K562 (cell line): Measurements from ENCODE around the gene NDUFAF8. TPM values are rescaled to one million over a fixed set of nuclear protein-coding genes. Genes with fewer than 3 reads are reported as not detected.
A peak's percentile ranks its signal among the peaks of the same experiment; 100 is the strongest.

ENCODE experiments used
- CBFA2T3 ChIP-seq: fragments of 450-650 bp; IDR thresholded peaks from 2 replicates; pipeline ENCODE4 v1.6.1; 2017
- CBFB ChIP-seq: sonication (generic); formaldehyde crosslinking; IDR thresholded peaks from 2 replicates; pipeline ENCODE4 v1.4.0; 2020; ENCODE audit warnings: mild to moderate bottlenecking, missing genetic modification reagents
- FIP1L1 ChIP-seq: fragments of 200-400 bp; formaldehyde crosslinking; IDR thresholded peaks from 2 replicates; pipeline ENCODE4 v1.6.1; 2018; ENCODE audit warnings: mild to moderate bottlenecking, low read depth, low read length; ENCODE audit not compliant: poor library complexity, severe bottlenecking
- GTF2E2 ChIP-seq: fragments of 200-800 bp; sonication (Bioruptor generic); IDR thresholded peaks from 2 replicates; pipeline ENCODE4 v1.6.1; 2016; ENCODE audit warnings: missing genetic modification characterization, missing compliant biosample characterization
- HDAC6 ChIP-seq: IDR thresholded peaks from 2 replicates; pipeline ENCODE4 v1.6.1; 2012; ENCODE audit warnings: low read depth, mild to moderate bottlenecking, control low read depth, inconsistent platforms, low read length, moderate library complexity
- NBN ChIP-seq: fragments of 450-650 bp; IDR thresholded peaks from 2 replicates; pipeline ENCODE4 v1.6.1; 2016; ENCODE audit warnings: low read depth, mild to moderate bottlenecking
- POLR2G ChIP-seq: fragments of 200-400 bp; formaldehyde crosslinking; IDR thresholded peaks from 2 replicates; pipeline ENCODE4 v1.6.1; 2017; ENCODE audit warnings: low read depth, mild to moderate bottlenecking, antibody characterized with exemption, low read length, moderate library complexity
- THRAP3 ChIP-seq: fragments of 450-650 bp; IDR thresholded peaks from 2 replicates; pipeline ENCODE4 v1.6.1; 2016; ENCODE audit warnings: mild to moderate bottlenecking, inconsistent platforms, borderline replicate concordance
- ZNF274 ChIP-seq: IDR thresholded peaks from 2 replicates; pipeline ENCODE4 v1.6.1; 2011; ENCODE audit warnings: low read depth, mild to moderate bottlenecking, low read length, moderate library complexity, borderline replicate concordance
- ZNF584 ChIP-seq: fragments of 200-800 bp; sonication (Bioruptor generic); IDR thresholded peaks from 2 replicates; pipeline ENCODE4 v1.6.1; 2016; ENCODE audit warnings: low read depth, mild to moderate bottlenecking, missing genetic modification characterization, missing compliant biosample characterization
- polyA plus RNA-seq, 8 experiments: library from polyadenylated mRNA; depleted of rRNA in 4 of 8; stranded (reverse) in 5 of 8; unstranded in 3 of 8; fragments of >200 nt; fragmentation: Nextera tagmentation in 2 of 8; fragmentation: Illumina TruSeq in 1 of 8; extraction: Ambion mirVana in 2 of 8; extraction: Trizol in 1 of 8; gene quantifications; 2 replicates each; pipeline versions ENCODE4 v1.2.1 to v1.2.3, GENCODE V29; 2011 to 2014; ENCODE audit warnings: inconsistent platforms in 1 of 8, missing spikeins in 1 of 8
- total RNA-seq, 7 experiments: library from RNA; depleted of rRNA in 6 of 7; stranded (reverse); fragments of >200 nt in 6 of 7; fragmentation: Illumina TruSeq in 2 of 7; extraction: Trizol in 2 of 7; gene quantifications; 2 replicates each; pipeline versions ENCODE4 v1.2.1 to v1.2.3, GENCODE V29; 2011 to 2021; ENCODE audit warnings: low replicate concordance in 1 of 7
- TF ChIP-seq, protein P1 (sequence below): sonication (generic); formaldehyde crosslinking; IDR thresholded peaks from 2 replicates; pipeline ENCODE4 v1.8.1; 2023; ENCODE audit warnings: mild to moderate bottlenecking, missing genetic modification reagents
- TF ChIP-seq, protein P2 (sequence below), 3 experiments: fragments of 200-800 bp in 1 of 3; sonication (Bioruptor generic) in 1 of 3; sonication (generic) in 1 of 3; formaldehyde crosslinking in 1 of 3; IDR thresholded peaks; 2 replicates each; pipeline versions ENCODE4 v1.6.1 to v1.8.0; 2016 to 2022; ENCODE audit warnings: mild to moderate bottlenecking in 2 of 3, missing compliant biosample characterization in 2 of 3, missing genetic modification characterization in 2 of 3, missing genetic modification reagents in 1 of 3
- TF ChIP-seq, protein P3 (sequence below): fragments of 450-650 bp; formaldehyde crosslinking; IDR thresholded peaks from 2 replicates; pipeline ENCODE4 v1.4.0; 2020; ENCODE audit warnings: mild to moderate bottlenecking, mixed read lengths
- TF ChIP-seq, protein P4 (sequence below): sonication (generic); formaldehyde crosslinking; IDR thresholded peaks from 2 replicates; pipeline ENCODE4 v1.8.1; 2023; ENCODE audit warnings: missing genetic modification reagents, mild to moderate bottlenecking, borderline replicate concordance
- TF ChIP-seq, protein P5 (sequence below): sonication (generic); formaldehyde crosslinking; IDR thresholded peaks from 2 replicates; pipeline ENCODE4 v1.8.0; 2023; ENCODE audit warnings: mild to moderate bottlenecking, missing genetic modification reagents

The NDUFAF8 gene
- total and polyA plus RNA-seq, 9 of the 15 experiments (the other 6 are each of a cell fraction or from before 2014, with no cell fraction given): 13.5 to 144 (median 90.0) TPM

DNA sequence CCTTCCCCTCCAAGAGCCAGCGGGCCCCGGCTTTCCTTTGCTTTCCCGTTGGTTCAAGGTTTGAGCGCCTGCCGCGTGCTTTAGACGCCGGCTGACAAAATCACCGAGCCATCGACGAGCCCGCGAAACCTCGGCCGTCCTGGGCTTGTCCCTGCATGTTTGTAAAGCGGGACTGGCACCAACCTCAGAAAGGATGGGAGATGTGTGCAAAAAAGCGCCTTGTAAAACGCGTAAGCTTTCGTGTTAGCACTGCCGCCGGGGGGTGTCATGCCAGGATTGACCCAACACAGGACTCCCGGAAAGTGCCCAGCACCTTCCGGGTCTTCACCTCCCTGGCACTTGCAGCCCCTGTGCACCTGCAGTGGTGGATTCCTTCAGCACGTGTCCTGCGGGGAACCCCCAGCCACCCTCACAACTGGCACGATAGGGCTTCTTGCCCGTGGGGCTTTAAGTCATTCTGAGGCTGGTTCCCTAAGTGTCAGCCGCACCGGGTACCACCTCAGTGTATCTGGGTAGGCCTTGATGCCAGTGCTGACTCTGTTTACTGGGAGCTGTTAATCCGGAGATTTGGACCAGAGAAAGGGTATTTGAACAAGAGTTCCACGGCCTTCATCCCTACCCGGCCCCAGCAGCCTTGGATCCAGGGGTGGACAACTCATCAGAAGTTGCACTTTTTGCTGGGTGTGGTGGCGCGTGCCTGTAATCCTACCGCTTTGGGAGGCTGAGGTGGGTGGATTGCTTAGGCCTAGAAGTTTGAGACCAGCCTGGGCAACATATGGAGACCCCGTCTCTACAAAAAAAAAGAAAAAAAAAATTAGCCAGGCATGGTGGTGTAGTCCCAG is 817 bp downstream of the NDUFAF8 start (continued):
- TF ChIP-seq, protein P1, sequence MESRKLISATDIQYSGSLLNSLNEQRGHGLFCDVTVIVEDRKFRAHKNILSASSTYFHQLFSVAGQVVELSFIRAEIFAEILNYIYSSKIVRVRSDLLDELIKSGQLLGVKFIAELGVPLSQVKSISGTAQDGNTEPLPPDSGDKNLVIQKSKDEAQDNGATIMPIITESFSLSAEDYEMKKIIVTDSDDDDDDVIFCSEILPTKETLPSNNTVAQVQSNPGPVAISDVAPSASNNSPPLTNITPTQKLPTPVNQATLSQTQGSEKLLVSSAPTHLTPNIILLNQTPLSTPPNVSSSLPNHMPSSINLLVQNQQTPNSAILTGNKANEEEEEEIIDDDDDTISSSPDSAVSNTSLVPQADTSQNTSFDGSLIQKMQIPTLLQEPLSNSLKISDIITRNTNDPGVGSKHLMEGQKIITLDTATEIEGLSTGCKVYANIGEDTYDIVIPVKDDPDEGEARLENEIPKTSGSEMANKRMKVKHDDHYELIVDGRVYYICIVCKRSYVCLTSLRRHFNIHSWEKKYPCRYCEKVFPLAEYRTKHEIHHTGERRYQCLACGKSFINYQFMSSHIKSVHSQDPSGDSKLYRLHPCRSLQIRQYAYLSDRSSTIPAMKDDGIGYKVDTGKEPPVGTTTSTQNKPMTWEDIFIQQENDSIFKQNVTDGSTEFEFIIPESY: peak; percentile 76
- TF ChIP-seq HDAC6: no peak
- TF ChIP-seq GTF2E2 (tag): no peak
- no peak for TF ChIP-seq ZNF584 (CRISPR knock-in tag)
- TF ChIP-seq POLR2G: no peak
- no peak for TF ChIP-seq NBN
- no peak for TF ChIP-seq CBFA2T3
- TF ChIP-seq, protein P2, sequence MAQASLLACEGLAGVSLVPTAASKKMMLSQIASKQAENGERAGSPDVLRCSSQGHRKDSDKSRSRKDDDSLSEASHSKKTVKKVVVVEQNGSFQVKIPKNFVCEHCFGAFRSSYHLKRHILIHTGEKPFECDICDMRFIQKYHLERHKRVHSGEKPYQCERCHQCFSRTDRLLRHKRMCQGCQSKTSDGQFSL (CRISPR knock-in tag; IDR thresholded peaks at IDR 0.05): no peak
- TF ChIP-seq, protein P2 (tag; IDR thresholded peaks at IDR 0.05): no peak
- TF ChIP-seq FIP1L1: no peak
- TF ChIP-seq, protein P3, sequence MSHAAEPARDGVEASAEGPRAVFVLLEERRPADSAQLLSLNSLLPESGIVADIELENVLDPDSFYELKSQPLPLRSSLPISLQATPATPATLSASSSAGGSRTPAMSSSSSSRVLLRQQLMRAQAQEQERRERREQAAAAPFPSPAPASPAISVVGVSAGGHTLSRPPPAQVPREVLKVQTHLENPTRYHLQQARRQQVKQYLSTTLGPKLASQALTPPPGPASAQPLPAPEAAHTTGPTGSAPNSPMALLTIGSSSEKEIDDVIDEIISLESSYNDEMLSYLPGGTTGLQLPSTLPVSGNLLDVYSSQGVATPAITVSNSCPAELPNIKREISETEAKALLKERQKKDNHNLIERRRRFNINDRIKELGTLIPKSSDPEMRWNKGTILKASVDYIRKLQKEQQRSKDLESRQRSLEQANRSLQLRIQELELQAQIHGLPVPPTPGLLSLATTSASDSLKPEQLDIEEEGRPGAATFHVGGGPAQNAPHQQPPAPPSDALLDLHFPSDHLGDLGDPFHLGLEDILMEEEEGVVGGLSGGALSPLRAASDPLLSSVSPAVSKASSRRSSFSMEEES (CRISPR knock-in tag): no peak
- TF ChIP-seq, protein P4, sequence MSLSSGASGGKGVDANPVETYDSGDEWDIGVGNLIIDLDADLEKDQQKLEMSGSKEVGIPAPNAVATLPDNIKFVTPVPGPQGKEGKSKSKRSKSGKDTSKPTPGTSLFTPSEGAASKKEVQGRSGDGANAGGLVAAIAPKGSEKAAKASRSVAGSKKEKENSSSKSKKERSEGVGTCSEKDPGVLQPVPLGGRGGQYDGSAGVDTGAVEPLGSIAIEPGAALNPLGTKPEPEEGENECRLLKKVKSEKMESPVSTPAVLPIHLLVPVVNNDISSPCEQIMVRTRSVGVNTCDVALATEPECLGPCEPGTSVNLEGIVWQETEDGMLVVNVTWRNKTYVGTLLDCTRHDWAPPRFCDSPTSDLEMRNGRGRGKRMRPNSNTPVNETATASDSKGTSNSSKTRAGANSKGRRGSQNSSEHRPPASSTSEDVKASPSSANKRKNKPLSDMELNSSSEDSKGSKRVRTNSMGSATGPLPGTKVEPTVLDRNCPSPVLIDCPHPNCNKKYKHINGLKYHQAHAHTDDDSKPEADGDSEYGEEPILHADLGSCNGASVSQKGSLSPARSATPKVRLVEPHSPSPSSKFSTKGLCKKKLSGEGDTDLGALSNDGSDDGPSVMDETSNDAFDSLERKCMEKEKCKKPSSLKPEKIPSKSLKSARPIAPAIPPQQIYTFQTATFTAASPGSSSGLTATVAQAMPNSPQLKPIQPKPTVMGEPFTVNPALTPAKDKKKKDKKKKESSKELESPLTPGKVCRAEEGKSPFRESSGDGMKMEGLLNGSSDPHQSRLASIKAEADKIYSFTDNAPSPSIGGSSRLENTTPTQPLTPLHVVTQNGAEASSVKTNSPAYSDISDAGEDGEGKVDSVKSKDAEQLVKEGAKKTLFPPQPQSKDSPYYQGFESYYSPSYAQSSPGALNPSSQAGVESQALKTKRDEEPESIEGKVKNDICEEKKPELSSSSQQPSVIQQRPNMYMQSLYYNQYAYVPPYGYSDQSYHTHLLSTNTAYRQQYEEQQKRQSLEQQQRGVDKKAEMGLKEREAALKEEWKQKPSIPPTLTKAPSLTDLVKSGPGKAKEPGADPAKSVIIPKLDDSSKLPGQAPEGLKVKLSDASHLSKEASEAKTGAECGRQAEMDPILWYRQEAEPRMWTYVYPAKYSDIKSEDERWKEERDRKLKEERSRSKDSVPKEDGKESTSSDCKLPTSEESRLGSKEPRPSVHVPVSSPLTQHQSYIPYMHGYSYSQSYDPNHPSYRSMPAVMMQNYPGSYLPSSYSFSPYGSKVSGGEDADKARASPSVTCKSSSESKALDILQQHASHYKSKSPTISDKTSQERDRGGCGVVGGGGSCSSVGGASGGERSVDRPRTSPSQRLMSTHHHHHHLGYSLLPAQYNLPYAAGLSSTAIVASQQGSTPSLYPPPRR: no peak
- no peak for TF ChIP-seq CBFB
- no peak for TF ChIP-seq ZNF274
- TF ChIP-seq, protein P5, sequence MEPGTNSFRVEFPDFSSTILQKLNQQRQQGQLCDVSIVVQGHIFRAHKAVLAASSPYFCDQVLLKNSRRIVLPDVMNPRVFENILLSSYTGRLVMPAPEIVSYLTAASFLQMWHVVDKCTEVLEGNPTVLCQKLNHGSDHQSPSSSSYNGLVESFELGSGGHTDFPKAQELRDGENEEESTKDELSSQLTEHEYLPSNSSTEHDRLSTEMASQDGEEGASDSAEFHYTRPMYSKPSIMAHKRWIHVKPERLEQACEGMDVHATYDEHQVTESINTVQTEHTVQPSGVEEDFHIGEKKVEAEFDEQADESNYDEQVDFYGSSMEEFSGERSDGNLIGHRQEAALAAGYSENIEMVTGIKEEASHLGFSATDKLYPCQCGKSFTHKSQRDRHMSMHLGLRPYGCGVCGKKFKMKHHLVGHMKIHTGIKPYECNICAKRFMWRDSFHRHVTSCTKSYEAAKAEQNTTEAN (CRISPR knock-in tag): no peak
- TF ChIP-seq THRAP3: no peak
